GM19193 (cell line): Measurements from ENCODE around the gene EXOC6B.

Experiments
- POLR2A ChIP-seq: IDR thresholded peaks from 4 replicates; pipeline ENCODE4 v1.6.1; 2011; ENCODE audit not compliant: insufficient read depth, insufficient read length; ENCODE audit errors: extremely low read depth

Gene EXOC6B

DNA sequence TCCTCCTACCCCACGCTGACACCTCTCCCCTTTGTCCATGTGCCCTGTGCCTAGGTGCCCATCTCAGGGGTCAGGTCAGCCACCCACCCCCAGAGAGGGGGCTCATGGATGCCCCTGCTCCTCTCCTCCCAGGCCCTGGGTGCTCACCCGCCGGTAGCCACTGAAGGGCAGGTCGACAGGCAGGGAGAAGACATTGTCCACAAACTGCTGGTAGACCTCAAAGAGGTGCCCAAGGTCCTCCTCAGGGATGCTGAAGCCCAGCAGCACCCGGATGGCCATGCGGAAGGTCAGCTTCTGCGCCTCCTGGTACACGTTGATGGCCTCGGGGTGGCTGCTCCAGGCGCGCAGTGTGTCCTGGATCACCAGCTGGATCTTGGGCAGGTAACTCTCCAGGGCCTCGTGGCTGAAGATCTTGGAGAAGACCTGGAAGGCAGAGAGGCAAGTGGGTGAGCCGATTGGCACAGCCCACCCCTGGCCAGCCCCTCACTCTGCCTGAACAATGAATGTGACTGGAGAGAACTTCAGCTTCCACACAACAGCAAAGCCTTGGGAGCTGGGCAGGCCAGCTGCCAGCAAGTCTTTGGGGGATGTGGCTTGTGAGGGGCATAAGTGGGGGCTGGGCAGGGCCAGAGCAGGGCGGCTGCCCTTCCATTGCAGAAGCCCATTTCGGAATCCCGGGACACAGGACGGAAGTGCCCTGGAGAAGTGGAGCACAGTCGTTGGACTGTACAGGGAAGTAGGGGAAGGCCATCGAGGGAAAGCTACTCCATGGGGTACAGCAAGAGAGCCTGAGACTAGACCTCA lies 690.6 kb downstream of the EXOC6B start:
- TF ChIP-seq POLR2A = no peak

DNA sequence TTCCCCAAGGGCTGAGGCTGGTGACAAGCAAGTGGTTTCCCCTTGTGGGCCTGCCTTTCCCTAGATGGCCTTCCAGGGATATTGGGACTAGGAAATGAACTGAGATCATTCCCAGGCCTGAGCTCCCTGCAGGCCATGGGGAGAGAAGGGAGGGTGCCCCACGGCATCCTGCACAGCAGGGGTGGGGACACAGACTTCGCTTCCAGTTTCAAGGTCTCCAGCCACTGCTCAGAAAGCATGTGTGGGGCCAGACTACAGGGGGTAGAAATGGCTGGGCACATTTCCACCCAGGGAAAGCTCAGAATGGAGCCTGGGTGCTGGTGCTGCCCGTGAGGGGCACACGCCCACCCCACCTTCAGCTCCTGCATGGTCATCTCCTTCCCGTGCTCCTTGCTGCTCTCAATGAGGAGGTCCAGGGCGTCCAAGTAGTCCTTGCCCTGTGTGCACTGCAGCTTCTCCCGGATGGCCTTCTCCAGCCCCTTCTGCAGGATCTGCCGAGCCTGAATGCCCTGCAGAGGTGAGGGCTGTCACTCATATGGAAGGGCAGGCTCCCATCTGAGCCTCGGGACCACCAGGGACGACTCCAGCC lies 691.3 kb downstream of the EXOC6B start:
- TF ChIP-seq POLR2A = no peak

DNA sequence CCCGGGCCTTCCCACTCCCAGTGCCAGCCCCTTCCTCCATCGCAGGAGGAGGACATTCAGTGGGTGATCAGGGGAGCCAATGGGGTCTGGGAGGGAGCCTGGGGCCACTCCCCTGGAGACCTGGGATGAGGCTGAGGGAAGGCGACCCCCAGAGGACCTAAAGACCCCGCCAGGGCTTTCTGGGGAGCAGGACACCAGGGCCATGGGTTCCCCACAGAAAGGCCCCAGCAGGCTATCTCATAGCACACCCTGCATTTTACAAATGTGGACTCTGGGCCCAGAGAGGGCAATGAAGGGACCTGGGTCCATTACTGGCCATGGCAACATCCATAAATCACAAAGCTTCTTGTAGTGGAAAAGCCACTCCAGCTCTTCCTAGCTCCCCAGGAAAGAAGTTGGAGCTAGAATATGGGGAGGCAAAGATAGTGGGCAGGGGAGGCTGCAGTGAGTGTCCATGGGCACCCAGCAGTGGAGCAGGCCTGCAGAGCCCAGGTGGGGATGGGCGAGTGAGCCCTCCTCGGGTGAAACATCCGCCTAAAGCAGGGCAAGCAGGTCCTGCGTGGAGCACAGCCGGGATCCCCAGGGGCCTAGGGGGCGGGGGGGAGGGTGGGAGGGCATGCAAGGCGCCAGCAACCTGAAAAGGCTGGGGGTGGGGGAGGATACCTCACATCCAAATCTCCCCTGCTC lies 692.0 kb downstream of the EXOC6B start:
- no peak for TF ChIP-seq POLR2A

DNA sequence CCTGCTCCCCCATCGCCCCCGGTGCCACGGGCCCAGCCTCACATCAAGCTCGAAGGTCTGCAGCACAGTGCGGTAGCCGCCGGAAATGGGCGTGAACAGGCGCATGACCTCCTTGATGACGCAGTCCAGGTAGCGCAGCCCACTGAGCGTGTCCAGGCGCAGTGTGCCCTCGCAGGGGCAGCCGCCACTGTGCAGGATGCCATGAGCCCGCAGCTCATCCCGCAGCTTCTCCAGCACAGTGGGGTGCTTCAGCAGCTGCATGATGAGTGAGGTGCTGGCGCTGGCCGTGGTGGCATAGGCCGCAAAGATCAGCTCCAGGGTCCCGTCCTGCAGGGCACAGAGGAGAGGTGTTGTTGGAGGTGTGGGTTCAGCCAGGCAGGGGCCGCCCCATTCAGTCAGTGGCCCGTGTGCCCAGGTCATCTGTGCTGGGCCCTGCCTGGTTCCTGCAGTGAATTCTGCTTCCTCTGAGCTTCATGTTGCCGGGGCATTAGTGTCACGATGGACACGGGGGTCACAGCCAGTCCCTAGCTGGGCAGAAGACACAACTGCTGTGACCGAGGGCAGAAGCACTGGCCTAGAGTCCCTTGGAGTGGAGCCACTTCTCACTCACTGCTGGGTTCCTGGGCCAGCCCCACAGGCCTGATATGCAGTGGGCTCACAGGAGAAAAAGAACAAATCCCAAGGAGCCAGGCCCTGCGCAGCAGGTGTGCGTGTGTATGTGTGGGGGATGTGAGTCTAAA lies 692.7 kb downstream of the EXOC6B start:
- TF ChIP-seq POLR2A = no peak

DNA sequence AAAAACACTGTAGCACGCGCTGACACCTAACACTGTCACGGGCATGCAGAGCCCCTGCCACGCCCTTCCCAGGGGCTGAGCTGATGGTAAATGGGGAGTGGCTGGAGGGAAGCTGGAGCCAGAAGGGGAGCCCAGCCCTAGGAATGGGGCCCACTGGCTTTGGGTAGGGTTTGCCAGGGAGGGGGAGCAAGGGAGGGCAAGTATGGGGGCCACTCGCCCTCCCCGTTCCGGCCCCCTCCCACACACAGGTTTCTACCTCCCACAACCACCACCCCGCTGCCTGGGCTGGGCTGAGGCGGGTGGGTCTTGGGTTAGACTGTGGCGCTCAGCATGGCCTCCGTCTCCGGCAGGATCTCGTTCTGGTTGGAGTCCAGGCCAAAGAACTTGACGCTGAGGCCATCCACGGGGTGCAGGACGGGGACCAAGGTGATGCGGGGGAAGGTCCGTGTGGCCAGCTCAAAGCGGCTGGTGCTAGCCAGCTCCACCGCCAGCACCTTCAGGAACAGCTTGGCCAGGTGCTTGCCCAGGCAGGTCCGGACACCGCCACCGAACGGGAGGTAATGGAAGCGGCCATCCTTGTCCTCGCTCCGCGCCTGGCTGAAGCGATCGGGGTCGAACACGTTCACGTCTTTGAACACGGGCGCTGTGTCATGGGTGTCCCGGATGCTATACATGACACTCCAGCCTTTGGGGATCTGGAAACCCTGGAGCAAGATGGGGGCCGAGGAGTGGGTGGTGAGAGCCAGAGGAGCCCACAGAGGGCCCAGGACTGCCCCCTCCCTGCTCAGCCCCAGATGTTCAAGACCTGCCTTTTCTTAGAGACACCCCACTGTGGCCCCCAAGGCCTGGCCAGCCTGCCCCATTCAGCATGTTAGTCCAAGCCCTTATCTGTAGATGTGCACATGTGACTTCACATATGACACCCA lies 693.7 kb downstream of the EXOC6B start:
- TF ChIP-seq POLR2A = no peak

DNA sequence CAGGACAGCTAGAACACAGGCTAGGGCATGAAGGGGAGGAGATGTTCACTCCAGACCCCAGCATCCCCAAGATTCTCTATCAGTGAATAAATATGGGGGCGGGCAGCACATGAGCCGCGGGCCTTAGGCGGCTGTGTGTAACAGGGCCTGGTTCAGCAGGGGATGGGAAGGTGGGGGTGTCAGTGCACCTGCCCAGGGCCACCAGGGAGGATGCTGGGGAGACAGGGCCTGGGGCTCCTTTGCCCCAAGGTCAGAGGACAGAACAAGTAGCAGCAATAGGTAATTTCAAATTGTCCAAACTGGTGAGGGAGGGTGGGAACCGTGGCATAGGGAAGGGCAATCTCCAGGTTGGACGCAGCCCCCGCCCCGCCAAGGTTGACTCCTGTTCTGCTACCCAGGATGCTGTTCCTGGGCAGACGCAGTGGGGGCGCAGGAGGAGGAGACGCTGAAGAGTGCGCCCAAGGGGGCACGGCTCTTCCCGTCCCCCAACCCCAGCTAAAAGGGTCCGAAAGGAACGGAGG lies 694.4 kb downstream of the EXOC6B start:
- no peak for TF ChIP-seq POLR2A

DNA sequence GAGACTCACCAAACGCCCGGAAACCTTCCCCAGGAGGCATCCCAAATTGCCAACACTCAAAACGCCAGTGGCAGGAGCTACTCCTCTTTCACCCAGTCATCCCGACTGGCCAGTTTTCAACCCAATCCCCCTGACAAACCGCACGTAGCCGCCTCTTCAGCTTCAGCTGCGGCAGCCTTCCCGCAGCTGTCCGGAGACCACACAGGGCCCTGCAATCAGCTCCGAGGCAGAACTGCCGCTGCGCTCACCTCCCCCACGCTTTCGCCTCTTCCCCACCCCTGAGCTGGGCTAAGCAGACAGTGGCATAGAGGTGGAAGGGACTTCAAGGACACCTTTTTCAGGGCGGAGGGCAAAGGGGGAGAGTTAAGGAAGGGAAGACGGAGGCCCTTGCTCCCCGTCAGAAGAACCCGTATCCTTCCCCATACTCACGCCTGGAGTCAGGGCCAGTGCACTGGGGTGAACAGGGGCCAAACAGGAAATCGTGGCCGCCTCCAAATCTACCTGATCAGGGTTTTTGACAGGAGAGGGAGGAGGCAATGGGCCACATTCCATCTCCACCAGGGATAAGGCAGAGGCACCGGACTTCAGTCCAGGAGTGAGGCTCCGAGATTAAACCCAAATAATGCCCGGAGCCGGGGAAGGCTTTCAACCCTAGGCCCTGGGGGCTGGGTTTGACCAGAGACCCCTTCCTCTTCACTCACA lies 695.0 kb downstream of the EXOC6B start:
- TF ChIP-seq POLR2A = no peak

DNA sequence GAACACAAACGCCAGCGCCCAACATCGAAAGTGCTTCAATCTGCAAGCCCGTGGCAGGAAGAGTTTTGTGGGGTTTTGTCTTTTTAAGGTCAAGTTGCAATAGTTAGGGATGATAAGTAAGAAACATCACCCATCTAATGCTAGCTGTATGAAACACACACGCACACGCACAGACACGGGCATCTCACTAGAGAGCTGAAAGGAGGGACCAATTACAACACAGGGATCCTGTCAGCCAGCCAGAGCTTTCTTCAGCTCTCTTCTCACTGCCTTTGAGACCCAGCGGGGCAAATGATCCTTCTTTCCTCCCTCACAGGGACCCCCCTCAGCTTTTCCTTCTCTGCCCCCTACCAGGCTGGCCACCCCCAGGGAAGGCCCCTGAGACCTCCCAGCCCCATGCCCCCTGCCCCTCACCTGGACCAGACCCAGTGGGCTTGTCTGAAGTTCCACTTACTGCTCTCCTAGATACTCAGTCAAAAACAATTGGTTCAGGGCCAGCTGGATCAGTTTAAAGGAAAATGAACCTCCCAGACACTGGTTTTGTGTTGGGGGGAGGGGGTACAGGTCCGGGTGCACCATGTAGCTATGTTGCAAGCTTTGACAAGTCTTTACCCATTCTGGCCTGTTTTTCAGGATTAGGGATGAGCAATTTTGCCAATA lies 696.0 kb downstream of the EXOC6B start:
- no peak for TF ChIP-seq POLR2A

DNA sequence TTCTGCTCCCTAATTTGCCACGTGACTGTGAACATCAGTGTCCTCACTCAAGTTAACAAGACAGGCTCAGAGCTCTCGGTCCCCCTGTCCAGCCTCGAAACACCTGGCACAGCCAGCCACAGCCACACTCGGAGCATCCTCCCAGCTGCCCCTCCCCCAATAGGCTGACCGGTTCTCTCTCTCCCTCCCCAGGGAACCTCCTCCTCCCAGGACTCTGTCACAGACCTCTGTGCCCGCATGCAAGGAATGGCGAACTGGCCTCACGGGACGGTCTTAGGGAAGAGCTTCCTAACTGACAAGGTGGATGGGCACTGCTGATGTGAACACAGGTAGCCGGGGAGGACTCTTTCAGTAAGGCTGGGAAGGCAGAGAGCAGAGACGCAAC lies 697.0 kb downstream of the EXOC6B start:
- TF ChIP-seq POLR2A = no peak

DNA sequence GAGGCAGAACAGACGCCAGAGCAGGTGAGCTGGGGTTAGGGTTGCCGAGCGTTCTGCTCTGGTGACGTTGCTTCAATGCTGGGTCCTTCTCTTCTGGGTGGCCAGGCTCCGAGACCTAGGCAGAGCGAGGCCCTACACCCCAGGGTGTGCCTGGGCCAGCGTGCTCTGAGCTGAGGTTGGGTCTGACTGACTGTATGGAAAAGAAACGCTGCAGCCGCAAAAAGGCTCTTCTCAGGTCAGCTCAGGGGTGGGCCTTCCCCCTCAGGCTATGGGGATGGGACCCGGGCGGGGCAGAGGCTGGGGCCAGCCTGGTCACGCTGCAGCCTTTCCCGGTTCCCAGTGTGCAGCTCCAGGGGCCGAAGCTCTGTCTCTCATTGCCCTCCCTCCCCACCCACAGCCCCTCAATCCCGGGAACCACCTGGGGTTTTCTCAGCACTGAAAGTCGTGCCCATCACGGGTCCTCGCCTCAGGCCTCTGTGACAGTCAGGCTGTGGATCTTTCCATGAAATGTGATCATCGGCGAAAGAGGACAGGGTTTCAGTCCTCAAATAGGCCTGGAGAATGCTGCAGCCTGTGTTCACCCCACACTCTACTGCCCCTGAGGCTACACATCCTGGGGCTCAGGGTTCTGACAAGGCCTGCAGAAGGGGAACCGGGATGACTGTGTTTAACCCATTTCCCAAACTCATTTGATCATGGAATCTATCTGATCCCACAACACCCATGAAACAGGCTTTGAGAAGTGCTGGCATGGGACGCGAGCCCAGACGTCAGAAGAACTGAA lies 697.6 kb downstream of the EXOC6B start:
- no peak for TF ChIP-seq POLR2A

DNA sequence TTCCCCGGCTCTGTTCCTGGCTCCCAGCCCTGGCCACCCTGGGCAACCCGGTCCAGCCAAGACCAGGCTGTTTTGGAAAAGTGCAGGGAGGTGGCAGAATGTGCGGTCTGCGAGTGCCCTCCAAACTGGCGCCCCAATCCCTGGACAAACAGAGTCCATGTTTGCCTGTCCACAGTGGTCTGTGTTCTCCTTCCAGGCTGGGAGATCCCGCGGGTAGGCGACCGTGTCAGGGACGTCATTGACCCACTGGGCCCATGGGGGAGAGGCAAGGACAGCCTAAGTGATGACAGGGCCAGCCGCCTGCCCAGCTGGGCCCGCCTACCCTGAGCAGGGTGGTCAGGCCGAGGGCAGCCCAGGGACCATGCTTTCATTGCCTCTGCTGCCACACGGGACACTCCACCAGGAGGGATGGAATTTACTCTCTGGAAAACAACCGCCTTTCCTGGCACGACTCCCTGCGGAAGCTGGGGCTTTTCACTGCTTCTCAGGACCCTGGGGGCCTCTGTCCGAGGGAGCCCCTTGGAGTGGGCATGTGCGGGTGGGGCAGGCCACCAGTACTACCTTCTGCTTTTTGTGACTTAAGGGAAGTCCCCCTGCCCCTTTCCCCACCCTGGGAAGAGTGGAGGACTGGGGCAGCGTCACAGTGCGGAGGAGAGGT lies 698.3 kb downstream of the EXOC6B start:
- no peak for TF ChIP-seq POLR2A
